ENCODE data around the gene ARHGAP40. TPM values are rescaled to one million over a fixed set of nuclear protein-coding genes. Genes with fewer than 3 reads are reported as not detected.

The ARHGAP40 gene
- total and polyA plus RNA-seq, 2 experiments from 2014 or later: 0.21 TPM; not detected in 1

- DNase-seq (ENCODE audit: low spot score) (no peak), ATAC-seq (no peak)
- Histone ChIP-seq H3K36me3 (ENCODE audit: insufficient read depth) (no peaks in the 10 kb centered on the region), H3K27ac (ENCODE audit: low read depth) (no peak overlapping the region), H3K27me3 (ENCODE audit: insufficient read depth) (peaks cover 12% of the 10 kb centered on the region; the same call in 1 of the 2 replicates), H3K4me2 (no peak overlapping the region), H3K9me2 (ENCODE audit: insufficient read depth) (no peaks in the 10 kb centered on the region), H3F3A (replicated peaks; ENCODE audit: low read depth) (no peaks in the 10 kb centered on the region), H4K20me1 (replicated peaks; ENCODE audit: insufficient read depth) (no peaks in the 10 kb centered on the region), H3K4me3 (no peak overlapping the region), H3K4me1 (ENCODE audit: insufficient read depth) (no peaks in the 10 kb centered on the region), H3K79me2 (replicated peaks; ENCODE audit: insufficient read depth) (no peaks in the 10 kb centered on the region), H2AFZ (no peak overlapping the region)
- Mint-ChIP-seq H3K27ac (no peak overlapping the region), H3K27me3 (ENCODE audit: insufficient read depth, low read depth, poor library complexity) (peaks cover 4% of the 10 kb centered on the region), H3K9me3 (no peaks in the 10 kb centered on the region), H3K36me3 (ENCODE audit: low read depth) (no peaks in the 10 kb centered on the region), H3K4me1 (peaks cover 11% of the 10 kb centered on the region; the same call in 2 of the 3 replicates), H3K4me3 (no peak overlapping the region)
- TF ChIP-seq JUNB (IDR thresholded peaks at IDR 0.05; ENCODE audit: unreplicated experiment) (no peak), NANOG (IDR thresholded peaks at IDR 0.05; ENCODE audit: borderline replicate concordance) (no peak), POLR2AphosphoS5 (IDR thresholded peaks at IDR 0.05; ENCODE audit: low read depth) (no peak), CREB1 (CRISPR knock-in tag; IDR thresholded peaks at IDR 0.05; ENCODE audit: low read depth) (no peak), ZNF114 (CRISPR knock-in tag; IDR thresholded peaks at IDR 0.05) (no peak), ZNF331 (CRISPR knock-in tag; IDR thresholded peaks at IDR 0.05; ENCODE audit: low read depth) (no peak), STAT1 (IDR thresholded peaks at IDR 0.05; ENCODE audit: unreplicated experiment) (no peak)
- TF ChIP-seq, protein P1, sequence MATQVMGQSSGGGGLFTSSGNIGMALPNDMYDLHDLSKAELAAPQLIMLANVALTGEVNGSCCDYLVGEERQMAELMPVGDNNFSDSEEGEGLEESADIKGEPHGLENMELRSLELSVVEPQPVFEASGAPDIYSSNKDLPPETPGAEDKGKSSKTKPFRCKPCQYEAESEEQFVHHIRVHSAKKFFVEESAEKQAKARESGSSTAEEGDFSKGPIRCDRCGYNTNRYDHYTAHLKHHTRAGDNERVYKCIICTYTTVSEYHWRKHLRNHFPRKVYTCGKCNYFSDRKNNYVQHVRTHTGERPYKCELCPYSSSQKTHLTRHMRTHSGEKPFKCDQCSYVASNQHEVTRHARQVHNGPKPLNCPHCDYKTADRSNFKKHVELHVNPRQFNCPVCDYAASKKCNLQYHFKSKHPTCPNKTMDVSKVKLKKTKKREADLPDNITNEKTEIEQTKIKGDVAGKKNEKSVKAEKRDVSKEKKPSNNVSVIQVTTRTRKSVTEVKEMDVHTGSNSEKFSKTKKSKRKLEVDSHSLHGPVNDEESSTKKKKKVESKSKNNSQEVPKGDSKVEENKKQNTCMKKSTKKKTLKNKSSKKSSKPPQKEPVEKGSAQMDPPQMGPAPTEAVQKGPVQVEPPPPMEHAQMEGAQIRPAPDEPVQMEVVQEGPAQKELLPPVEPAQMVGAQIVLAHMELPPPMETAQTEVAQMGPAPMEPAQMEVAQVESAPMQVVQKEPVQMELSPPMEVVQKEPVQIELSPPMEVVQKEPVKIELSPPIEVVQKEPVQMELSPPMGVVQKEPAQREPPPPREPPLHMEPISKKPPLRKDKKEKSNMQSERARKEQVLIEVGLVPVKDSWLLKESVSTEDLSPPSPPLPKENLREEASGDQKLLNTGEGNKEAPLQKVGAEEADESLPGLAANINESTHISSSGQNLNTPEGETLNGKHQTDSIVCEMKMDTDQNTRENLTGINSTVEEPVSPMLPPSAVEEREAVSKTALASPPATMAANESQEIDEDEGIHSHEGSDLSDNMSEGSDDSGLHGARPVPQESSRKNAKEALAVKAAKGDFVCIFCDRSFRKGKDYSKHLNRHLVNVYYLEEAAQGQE (IDR thresholded peaks at IDR 0.05; ENCODE audit: unreplicated experiment): no peak
- TF ChIP-seq, protein P2, sequence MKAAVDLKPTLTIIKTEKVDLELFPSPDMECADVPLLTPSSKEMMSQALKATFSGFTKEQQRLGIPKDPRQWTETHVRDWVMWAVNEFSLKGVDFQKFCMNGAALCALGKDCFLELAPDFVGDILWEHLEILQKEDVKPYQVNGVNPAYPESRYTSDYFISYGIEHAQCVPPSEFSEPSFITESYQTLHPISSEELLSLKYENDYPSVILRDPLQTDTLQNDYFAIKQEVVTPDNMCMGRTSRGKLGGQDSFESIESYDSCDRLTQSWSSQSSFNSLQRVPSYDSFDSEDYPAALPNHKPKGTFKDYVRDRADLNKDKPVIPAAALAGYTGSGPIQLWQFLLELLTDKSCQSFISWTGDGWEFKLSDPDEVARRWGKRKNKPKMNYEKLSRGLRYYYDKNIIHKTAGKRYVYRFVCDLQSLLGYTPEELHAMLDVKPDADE (IDR thresholded peaks at IDR 0.05): no peak
- TF ChIP-seq, protein P3, sequence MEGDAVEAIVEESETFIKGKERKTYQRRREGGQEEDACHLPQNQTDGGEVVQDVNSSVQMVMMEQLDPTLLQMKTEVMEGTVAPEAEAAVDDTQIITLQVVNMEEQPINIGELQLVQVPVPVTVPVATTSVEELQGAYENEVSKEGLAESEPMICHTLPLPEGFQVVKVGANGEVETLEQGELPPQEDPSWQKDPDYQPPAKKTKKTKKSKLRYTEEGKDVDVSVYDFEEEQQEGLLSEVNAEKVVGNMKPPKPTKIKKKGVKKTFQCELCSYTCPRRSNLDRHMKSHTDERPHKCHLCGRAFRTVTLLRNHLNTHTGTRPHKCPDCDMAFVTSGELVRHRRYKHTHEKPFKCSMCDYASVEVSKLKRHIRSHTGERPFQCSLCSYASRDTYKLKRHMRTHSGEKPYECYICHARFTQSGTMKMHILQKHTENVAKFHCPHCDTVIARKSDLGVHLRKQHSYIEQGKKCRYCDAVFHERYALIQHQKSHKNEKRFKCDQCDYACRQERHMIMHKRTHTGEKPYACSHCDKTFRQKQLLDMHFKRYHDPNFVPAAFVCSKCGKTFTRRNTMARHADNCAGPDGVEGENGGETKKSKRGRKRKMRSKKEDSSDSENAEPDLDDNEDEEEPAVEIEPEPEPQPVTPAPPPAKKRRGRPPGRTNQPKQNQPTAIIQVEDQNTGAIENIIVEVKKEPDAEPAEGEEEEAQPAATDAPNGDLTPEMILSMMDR (conservative IDR thresholded peaks at IDR 0.05; ENCODE audit: low read depth in 2 of 2): no peak
Observed at GRCh38 chr20:38665094-38665493, 63.5 kb downstream of the ARHGAP40 start.
